Activated CD8-positive, alpha-beta T cell treated with anti-CD3 and anti-CD28 coated beads, Interleukin-2, amount 10 ng/mL, durations not matched to agents 7 days and 5 days (primary cell): ENCODE measurements around the gene ASIC4. TPM values are rescaled to one million over a fixed set of nuclear protein-coding genes. Genes with fewer than 3 reads are reported as not detected.

ENCODE experiments used
- ATAC-seq: fragments of 150-1000 bp; cut with Tn5 transposase; one replicate; pipeline ENCODE4 v1.10.0; 2021; ENCODE audit warnings: moderate library complexity
- CTCF ChIA-PET: fragments of 350-600 bp; sonication (Branson Sonifier 250); formaldehyde crosslinking; loops from one replicate; lab custom pipeline; 2021; ENCODE audit warnings: antibody characterized with exemption; lab: Charles Lee
- POLR2A ChIA-PET: fragments of 350-600 bp; sonication (Branson Sonifier 250); formaldehyde crosslinking; loops from one replicate; lab custom pipeline; 2021; ENCODE audit warnings: antibody characterized with exemption; lab: Charles Lee
- DNase-seq: peaks from one replicate; pipeline ENCODE4 v3.0.0-alpha.2; 2020
- H3K27ac Mint-ChIP-seq: one replicate; pipeline ENCODE4 v1.8.0; 2021; ENCODE audit warnings: mild to moderate bottlenecking, mixed read lengths
- H3K27me3 Mint-ChIP-seq: one replicate; pipeline ENCODE4 v1.8.0; 2021; ENCODE audit warnings: low read depth, mixed read lengths
- H3K36me3 Mint-ChIP-seq: one replicate; pipeline ENCODE4 v1.8.0; 2021; ENCODE audit warnings: low read depth, mixed read lengths
- H3K4me1 Mint-ChIP-seq: one replicate; pipeline ENCODE4 v1.8.0; 2021; ENCODE audit warnings: low read depth, mixed read lengths
- H3K4me3 Mint-ChIP-seq: one replicate; pipeline ENCODE4 v1.8.0; 2021; ENCODE audit warnings: mild to moderate bottlenecking, mixed read lengths
- H3K9me3 Mint-ChIP-seq: one replicate; pipeline ENCODE4 v1.8.0; 2022; ENCODE audit warnings: mixed read lengths; ENCODE audit not compliant: insufficient read depth
- microRNA-seq: library from miRNA; unstranded; fragments of <30 nt; microRNA quantifications from one replicate; pipeline ENCODE4 v1.2.0, GENCODE V29; 2022
- total RNA-seq, 2 experiments: library from RNA; stranded (reverse); gene quantifications; one replicate each; pipeline ENCODE4 v1.2.3, GENCODE V29; 2021

The ASIC4 gene
- total RNA-seq, 2 experiments from 2014 or later: not detected

- H3K4me3 Mint-ChIP-seq: no peak overlapping the region
- H3K4me1 Mint-ChIP-seq: no peaks in the 10 kb centered on the region
- no peaks in the 10 kb centered on the region for H3K9me3 Mint-ChIP-seq
- no peak for DNase-seq
- POLR2A ChIA-PET: no interaction called here
- CTCF ChIA-PET: interaction anchor here (1.2 kb wide), 1 partner anchor 37 kb away, joined by 7 read pairs; no protein-coding TSS in a partner anchor
- no peaks in the 10 kb centered on the region for H3K36me3 Mint-ChIP-seq
- peaks cover 12% of the 10 kb centered on the region for H3K27me3 Mint-ChIP-seq
- no peak for ATAC-seq
- H3K27ac Mint-ChIP-seq: no peak overlapping the region
Measured at GRCh38 chr2:219578811-219579613, 64.7 kb downstream of the ASIC4 start.

GRCh38 chr2:219581346-219581745, 67.1 kb downstream of the ASIC4 start:
- ATAC-seq: no peak
- Mint-ChIP-seq H3K9me3 (no peaks in the 10 kb centered on the region), H3K27me3 (peaks cover 12% of the 10 kb centered on the region), H3K27ac (no peak overlapping the region), H3K4me3 (no peak overlapping the region), H3K4me1 (no peaks in the 10 kb centered on the region), H3K36me3 (no peaks in the 10 kb centered on the region)
- ChIA-PET POLR2A (no interaction called here), CTCF (interaction anchor here (1.5 kb wide), 1 partner anchor 13 kb away, joined by 3 read pairs; no protein-coding TSS in a partner anchor)
- no peak for DNase-seq

Small RNAs within 50 kb of the gene (microRNA-seq; reads per million reads assigned to microRNA genes)
- not detected for gene MIR3132

Other genes starting within 250 kb of the ASIC4 start
- gene DNAJB2, start 235.1 kb upstream of the ASIC4 start, total RNA-seq: 10 to 100 TPM; 43.5 to 51.1 TPM
- gene PTPRN, start 205.1 kb upstream of the ASIC4 start, total RNA-seq: under 1 TPM in 1 of 2 experiments, not detected in 1; 0.16 TPM
- gene RESP18, start 181.7 kb upstream of the ASIC4 start, total RNA-seq: not detected
- 10 to 100 TPM; 58.1 to 59.7 TPM for gene DNPEP, start 126.6 kb upstream of the ASIC4 start, total RNA-seq
- gene DES, start 96.1 kb upstream of the ASIC4 start, total RNA-seq: not detected
- gene SPEG, start 79.6 kb upstream of the ASIC4 start, total RNA-seq: 10 to 100 TPM; 10.8 to 11.6 TPM
- 10 to 100 TPM; 37.8 to 41.2 TPM for gene GMPPA, start 15.6 kb upstream of the ASIC4 start, total RNA-seq
- gene CHPF, start 29.3 kb downstream of the ASIC4 start, total RNA-seq: 1 to 10 TPM; 7.1 to 7.3 TPM
- under 1 TPM; 0.47 to 0.60 TPM for gene TMEM198, start 29.5 kb downstream of the ASIC4 start, total RNA-seq
- gene OBSL1, start 57.1 kb downstream of the ASIC4 start, total RNA-seq: under 1 TPM; 0.18 to 0.45 TPM
- gene INHA, start 57.8 kb downstream of the ASIC4 start, total RNA-seq: not detected
- gene STK11IP, start 83.4 kb downstream of the ASIC4 start, total RNA-seq: 10 to 100 TPM; 30.0 to 33.1 TPM
- not detected for gene SLC4A3, start 113.1 kb downstream of the ASIC4 start, total RNA-seq